Stimulated activated CD4-positive, alpha-beta T cell treated with anti-CD3 and anti-CD28 coated beads, TNF-alpha, amount 100 ng/mL, for 48 hours (primary cell): ENCODE measurements around the gene CIB4.

Source experiments
- DNase-seq, 3 donors: peaks; one replicate each; pipeline ENCODE4 v3.0.0-alpha.2; 2020; ENCODE audit warnings: low read depth in 3 of 3

Gene CIB4

GRCh38 chr2:26621469-26622199 is 19.5 kb downstream of the CIB4 start:
- DNase-seq: no peak

- no peak for DNase-seq
Measured at GRCh38 chr2:26620031-26620605, 21.0 kb downstream of the CIB4 start.

GRCh38 chr2:26619521-26619951 is 21.6 kb downstream of the CIB4 start:
- DNase-seq: no peak

GRCh38 chr2:26619096-26619495 is 22.1 kb downstream of the CIB4 start:
- DNase-seq: no peak

- no peak for DNase-seq
Measured at GRCh38 chr2:26618611-26619010, 22.6 kb downstream of the CIB4 start.

GRCh38 chr2:26617588-26618083 is 23.5 kb downstream of the CIB4 start:
- no peak for DNase-seq

- DNase-seq: no peak
Measured at GRCh38 chr2:26616706-26617587, 24.2 kb downstream of the CIB4 start.

- no peak for DNase-seq
Measured at GRCh38 chr2:26615860-26616705, 25.1 kb downstream of the CIB4 start.

- no peak for DNase-seq
Measured at GRCh38 chr2:26615336-26615859, 25.8 kb downstream of the CIB4 start.

GRCh38 chr2:26614216-26615138 is 26.7 kb downstream of the CIB4 start:
- no peak for DNase-seq

GRCh38 chr2:26613241-26614215 is 27.6 kb downstream of the CIB4 start:
- no peak for DNase-seq

- no peak for DNase-seq
Measured at GRCh38 chr2:26612522-26613240, 28.5 kb downstream of the CIB4 start.

GRCh38 chr2:26612034-26612433 is 29.1 kb downstream of the CIB4 start:
- DNase-seq: no peak

- DNase-seq: no peak
Measured at GRCh38 chr2:26610504-26611335, 30.4 kb downstream of the CIB4 start.

- DNase-seq: no peak
Measured at GRCh38 chr2:26609839-26610277, 31.3 kb downstream of the CIB4 start.

- no peak for DNase-seq
Measured at GRCh38 chr2:26609205-26609631, 31.9 kb downstream of the CIB4 start.

- no peak for DNase-seq
Measured at GRCh38 chr2:26608557-26608956, 32.6 kb downstream of the CIB4 start.
